Activated CD4-positive, alpha-beta T cell treated with anti-CD3 and anti-CD28 coated beads for 1 hour (primary cell): ENCODE data around the gene DSTN.
"Not testable (repeated sequence)": the region's sequence is repeated elsewhere in the genome, so short reads cannot be mapped to it uniquely, and the experiment has no call there.

ENCODE experiments used
- DNase-seq: peaks from one replicate; pipeline ENCODE4 v3.0.0-alpha.2; 2020

The DSTN gene

GRCh38 chr20:17653835-17654648 lies 84.2 kb downstream of the DSTN start:
- DNase-seq: no peak

- DNase-seq: no peak
Observed at GRCh38 chr20:17654649-17655285, 84.9 kb downstream of the DSTN start.

GRCh38 chr20:17655286-17655651 lies 85.4 kb downstream of the DSTN start:
- DNase-seq: no peak

- DNase-seq: no peak
Observed at GRCh38 chr20:17655865-17656479, 86.1 kb downstream of the DSTN start.

- no peak for DNase-seq
Observed at GRCh38 chr20:17657079-17657825, 87.4 kb downstream of the DSTN start.

- DNase-seq: no peak
Observed at GRCh38 chr20:17657898-17658647, 88.2 kb downstream of the DSTN start.

GRCh38 chr20:17658648-17658993 lies 88.7 kb downstream of the DSTN start:
- DNase-seq: no peak

- not testable (repeated sequence) for DNase-seq
Observed at GRCh38 chr20:17659344-17659743, 89.5 kb downstream of the DSTN start.
